DMS153 treated with DMSO at 0.1 percent for 48 hours (cell line): Measurements from ENCODE around the gene ANKRD44.

Source experiments
- DNase-seq: peaks from one replicate; lab custom pipeline; 2025; ENCODE audit not compliant: unreplicated experiment; lab: John Stamatoyannopoulos, UW

The ANKRD44 gene

GRCh38 chr2:196965651-196966050, 344.9 kb downstream of the ANKRD44 start:
- no peak for DNase-seq

DNA sequence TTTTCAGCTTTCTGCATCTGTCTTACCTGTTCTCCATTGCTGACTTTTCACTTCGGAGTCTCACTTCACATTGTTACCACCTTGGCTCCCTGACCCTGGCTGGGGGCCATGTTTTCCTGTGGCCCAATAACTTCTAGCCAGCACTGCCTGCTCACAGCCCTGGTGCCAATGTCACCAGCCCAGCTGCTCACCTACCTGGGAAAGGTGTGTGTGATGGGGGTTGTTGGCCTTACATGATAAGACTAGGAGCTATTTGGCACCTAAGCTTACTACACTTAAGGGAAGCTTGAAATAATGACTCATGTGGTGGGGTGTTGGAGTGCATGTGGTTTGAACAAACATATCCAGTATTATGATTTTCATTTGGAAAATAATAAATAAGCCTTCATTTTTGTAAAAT, 346.6 kb downstream of the ANKRD44 start:
- DNase-seq = no peak

DNA sequence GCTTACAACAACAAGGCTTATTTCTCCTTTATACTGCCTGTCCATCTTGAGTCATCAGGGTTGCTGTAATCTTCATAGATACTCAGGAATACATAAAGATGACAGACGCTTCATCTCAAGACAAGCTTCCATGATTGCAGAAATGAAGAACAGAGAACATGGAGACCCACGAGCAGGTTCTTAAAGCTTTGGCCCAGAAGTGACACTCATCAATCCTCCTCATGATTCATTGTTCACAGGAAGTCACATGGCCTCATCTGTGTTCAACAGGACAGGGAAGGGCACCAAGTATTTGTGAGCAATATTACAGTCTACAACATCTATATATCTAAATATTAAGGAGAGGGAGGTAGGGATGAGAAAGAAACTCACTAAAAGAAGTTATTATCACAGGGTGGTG, 347.5 kb downstream of the ANKRD44 start:
- no peak for DNase-seq

GRCh38 chr2:196962325-196962724, 348.3 kb downstream of the ANKRD44 start:
- DNase-seq = no peak

- DNase-seq = no peak
Measured at GRCh38 chr2:196961889-196962288, 348.7 kb downstream of the ANKRD44 start.

GRCh38 chr2:196959734-196960338, 350.7 kb downstream of the ANKRD44 start:
- DNase-seq = peak; percentile 17

DNA sequence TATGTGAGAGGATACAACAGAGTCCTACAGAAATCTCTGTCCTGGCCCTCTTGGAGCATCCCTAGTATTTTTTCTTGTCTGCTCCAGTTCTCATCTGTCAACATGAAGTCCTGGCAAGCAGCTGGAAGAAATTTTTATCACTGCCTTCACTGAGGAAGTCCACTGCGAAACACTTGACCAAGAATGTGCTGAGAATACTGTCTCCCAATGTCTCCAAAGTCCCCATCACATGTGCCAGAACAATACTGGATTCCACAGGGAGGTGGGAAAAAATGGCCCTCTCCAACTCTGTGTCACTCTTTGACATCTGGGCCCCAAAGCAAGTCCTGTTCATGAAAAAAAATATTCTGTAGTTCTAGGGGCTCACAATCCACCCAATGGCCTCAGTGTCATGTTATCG, 351.3 kb downstream of the ANKRD44 start:
- DNase-seq = no peak

- DNase-seq = no peak
Measured at GRCh38 chr2:196957881-196958525, 352.6 kb downstream of the ANKRD44 start.

DNA sequence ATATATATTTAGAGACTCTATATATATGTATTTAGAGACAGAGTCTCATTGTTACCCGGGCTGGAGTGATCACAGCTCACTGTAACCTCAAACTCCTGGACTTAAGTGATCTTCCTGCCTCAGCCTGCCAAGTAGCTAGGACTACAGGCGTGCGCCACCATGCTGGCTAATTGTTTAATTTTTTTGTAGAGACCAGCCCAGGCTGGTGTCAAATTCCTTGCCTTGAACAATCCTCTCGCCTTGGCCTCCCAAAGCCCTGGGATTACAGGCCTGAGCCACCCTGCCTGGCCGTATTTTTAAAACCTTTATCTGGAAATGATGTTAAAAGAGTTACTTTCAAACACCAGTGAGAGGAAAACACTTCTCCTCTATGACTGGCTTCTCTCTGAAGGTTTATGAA, 353.1 kb downstream of the ANKRD44 start:
- no peak for DNase-seq

DNA sequence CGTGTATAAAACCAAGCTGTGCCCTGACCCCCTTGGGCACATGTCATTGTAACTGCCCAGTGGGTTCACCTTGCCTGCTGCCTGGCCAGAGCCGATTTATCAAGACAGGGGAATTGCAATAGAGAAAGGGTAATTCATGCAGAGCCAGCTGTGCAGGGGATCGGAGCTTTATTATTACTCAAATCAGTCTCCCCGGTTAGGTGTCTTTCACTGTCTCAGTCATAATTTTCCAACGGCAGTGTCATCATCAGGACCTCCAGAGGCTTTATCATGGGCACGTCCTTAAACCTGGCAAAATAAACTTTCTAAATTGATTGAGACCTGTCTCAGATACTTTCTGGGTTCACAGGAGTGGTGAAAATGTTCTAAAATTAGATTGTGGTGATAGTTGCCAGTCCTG, 354.5 kb downstream of the ANKRD44 start:
- no peak for DNase-seq

DNA sequence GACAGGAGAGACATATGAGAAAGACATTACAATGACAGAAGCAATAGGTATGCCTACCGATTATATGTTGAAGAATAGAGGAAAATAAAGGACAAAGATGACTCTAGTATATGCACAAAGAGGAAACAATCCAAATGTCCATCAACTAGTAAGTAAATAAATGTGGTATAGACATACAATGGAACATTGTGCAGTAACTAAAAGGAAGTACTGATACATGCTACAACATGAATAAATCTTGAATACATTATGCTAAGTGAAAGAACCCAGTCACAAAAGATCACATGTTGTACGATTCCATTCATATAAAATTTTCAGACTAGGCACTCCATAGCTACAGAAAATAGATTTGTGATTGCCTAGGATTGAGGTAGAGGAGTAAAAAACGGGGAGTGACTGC, 355.5 kb downstream of the ANKRD44 start:
- DNase-seq = peak; percentile 44

DNA sequence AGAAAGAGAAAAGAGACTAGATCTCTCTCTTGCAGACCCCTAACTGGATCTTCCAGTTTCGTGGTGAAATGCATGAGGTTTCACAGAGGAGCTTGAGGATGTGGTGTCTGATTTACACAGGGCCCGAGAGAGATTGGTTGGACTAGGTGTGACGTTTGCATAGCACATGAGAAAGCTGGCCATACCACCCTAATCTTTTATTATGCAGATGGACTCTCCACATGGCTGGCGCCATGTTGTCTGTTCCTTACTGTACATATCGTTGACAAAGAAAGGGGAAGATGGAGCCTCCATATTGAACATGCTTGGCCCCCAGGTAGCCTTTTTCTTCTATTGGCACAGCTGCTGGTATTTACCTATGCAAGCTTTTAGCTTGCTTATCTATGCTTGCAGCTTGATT, 356.6 kb downstream of the ANKRD44 start:
- peak; percentile 97 for DNase-seq

GRCh38 chr2:196952936-196953335, 357.6 kb downstream of the ANKRD44 start:
- no peak for DNase-seq

DNA sequence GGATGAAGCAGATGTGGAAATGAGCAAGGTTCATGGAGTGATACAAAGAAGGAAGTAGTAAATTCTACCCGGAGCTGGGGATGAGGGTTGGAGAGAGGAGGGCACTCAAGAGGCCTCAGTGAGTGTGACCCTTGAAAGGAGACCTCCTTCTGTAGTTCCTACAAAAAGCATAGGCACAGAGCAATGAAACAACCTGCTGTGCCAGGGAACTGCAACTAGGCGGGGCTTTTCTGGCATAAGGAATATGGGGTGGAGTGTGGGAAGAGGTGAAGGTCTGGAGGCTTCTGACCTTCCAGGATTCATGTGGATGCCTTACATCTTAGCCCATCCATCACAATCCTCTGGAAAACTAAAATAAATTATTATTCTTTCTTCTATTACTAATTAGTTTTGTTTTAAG, 358.6 kb downstream of the ANKRD44 start:
- DNase-seq = peak; percentile 19

- DNase-seq = no peak
Measured at GRCh38 chr2:196949116-196949515, 361.5 kb downstream of the ANKRD44 start.

DNA sequence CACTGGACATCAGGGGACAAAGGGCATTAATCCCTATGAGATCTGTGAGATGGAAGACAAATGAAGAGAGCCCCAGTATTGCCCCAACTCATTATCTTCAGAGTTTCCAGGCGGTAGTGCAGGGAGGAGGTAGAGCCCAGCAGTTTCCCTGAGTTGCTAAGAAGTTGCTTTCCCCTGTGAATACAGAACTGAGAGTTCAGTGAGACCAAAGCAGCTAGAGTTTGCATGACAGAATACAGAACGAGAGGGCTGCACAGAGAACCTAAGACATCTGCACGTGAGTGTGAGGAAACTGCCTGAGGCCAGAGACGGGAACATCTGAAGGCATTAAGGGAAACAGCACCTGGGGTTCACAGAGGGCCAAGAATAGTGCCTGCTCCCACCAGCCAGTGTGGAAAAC, 366.0 kb downstream of the ANKRD44 start:
- no peak for DNase-seq

GRCh38 chr2:196941398-196942078, 369.0 kb downstream of the ANKRD44 start:
- no peak for DNase-seq

DNA sequence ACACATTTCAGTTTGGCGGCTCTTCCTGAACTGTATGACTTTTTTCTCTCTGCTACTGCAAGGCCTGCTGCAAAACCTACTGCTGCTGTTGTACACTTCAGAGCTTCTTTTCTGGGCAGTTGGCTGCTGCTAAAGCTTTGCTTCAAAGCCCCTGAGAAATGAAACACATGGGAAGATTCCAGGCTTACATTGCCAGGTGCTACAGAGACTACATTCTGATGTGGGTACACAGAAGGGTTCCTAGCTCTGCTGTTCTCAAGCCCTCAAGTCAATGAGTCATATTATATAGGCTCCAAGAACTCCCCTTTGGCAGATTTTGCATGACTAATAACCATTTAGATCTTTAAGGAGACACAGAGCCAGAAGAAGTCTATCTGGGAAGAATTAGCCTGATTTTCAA, 371.2 kb downstream of the ANKRD44 start:
- no peak for DNase-seq
